Activated CD8-positive, alpha-beta memory T cell treated with anti-CD3 and anti-CD28 coated beads, Interleukin-2, amount 50 U/mL, for 4 hours (primary cell): ENCODE results near the gene DTD1.

ENCODE experiments used
- DNase-seq: peaks from one replicate; pipeline ENCODE4 v3.0.0-alpha.2; 2020

DTD1 gene

GRCh38 chr20:18666803-18667415, 79.1 kb downstream of the DTD1 start:
- no peak for DNase-seq

- no peak for DNase-seq
Measured at GRCh38 chr20:18669241-18670019, 81.6 kb downstream of the DTD1 start.

GRCh38 chr20:18671203-18671710, 83.4 kb downstream of the DTD1 start:
- DNase-seq: no peak

DNA sequence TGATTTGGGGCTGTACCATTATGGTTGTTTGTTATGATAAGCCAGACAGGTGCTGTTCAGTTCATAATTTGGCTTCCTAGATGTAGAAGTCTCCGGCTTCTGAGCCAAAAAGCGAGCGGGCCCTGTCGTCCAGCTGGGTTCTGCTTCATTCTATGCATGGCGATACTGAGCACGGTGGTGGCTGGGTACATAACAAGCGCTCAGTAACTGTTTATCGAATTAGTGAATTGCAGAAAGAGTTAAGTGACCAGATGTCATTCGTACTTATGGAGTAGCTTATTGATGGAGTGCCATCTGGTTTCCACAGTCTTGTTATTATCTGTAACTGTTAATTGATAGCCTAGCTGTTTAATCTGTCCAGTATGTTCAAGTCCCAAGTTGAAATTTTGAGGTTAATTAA, 85.0 kb downstream of the DTD1 start:
- DNase-seq: no peak

- DNase-seq: no peak
Measured at GRCh38 chr20:18676396-18676795, 88.5 kb downstream of the DTD1 start.

DNA sequence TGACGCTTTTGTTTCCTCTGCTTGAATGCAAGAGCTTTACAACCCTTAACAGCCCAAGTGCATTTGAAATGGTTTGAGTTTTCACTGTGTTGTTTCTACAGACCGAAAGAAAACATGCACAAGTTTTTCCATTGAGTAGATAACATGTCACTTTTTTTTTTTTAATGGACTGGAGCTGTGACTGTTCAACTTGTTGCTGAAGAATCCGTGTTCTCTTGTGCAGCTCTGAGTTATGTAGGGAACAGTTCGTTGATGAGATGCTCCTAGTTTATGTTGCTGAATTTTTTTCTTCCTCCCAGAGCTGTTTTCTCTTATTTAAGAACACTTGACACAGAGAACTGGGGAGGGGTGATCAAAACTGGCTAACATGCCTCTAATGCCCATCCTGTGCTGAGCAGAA, 89.3 kb downstream of the DTD1 start:
- DNase-seq: no peak

- DNase-seq: no peak
Measured at GRCh38 chr20:18678549-18679419, 90.9 kb downstream of the DTD1 start.

DNA sequence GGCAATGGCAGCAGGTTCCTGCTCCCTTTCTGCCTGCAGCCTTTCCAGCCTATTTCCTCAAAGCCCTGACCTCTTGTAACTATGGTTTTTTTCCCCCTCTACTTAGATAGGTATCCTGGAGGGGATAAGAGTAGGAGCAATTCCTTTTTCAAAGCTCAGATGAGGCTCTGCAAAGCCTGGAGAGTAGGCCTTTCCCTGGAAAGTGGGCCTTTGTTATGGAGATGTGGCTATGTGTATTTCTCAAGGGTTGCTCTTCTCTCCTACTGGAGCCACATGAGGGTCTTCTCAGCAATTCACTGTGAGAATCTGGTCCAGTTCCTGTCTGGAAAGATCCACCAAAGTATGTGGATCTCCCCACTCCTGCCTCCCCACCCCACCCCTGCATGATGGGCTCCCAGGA, 96.0 kb downstream of the DTD1 start:
- DNase-seq: no peak

DNA sequence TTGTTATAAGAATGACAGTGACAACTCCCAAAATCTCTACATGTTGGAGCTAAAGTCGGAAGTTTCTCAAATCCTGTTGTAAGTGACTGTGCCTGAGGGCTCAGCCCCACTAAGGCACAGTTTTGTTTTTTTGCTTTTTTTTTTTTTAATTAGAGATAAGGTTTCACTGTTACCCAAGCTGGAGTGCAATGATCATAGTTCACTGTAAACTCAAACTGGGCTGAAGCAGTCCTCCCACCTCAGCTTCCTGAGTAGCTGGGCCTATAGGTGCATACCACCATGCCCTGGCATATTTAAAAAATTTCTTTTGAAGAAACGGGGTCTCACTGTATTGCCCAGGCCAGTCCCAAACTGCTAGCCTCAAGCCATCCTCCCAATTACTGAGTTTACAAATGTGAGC, 96.9 kb downstream of the DTD1 start:
- no peak for DNase-seq

DNA sequence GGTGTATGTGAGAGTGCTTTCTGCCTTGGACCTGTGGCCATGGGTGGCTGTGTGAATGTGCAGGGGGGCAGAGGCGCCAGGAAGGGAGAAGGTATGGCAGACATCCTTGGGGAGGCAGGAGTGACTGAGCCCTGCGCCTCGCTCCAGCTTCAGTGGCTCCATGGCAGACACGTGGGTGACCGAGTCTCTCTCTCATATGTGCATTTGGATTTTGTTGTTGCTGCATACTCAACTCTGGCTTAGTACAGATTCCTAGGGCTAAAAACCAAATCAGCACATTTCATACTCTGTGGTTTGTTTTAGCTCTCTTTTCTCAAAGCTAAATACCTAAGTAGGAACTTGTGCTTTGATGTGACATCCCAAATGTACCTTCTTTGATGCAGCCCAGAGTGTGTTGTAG, 97.6 kb downstream of the DTD1 start:
- no peak for DNase-seq

DNA sequence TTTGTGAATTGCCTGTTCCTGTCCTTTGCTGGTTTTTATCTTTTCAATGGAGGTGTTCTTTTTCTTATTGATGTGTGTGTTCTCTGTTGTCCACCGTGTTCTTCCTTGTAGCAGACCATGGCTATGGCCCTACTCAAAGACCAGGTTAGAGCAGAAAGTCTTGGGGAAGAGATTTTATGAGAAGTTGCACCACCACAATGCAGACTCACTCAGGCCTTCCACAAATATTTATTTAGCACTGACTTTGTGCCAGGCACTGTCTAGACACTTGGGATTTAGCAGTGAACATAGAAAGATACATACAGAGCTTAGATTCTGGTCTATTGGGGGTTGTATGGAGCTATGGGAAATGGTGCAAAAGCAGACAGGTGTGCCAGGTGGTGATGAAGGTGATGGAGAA, 98.8 kb downstream of the DTD1 start:
- DNase-seq: no peak

DNA sequence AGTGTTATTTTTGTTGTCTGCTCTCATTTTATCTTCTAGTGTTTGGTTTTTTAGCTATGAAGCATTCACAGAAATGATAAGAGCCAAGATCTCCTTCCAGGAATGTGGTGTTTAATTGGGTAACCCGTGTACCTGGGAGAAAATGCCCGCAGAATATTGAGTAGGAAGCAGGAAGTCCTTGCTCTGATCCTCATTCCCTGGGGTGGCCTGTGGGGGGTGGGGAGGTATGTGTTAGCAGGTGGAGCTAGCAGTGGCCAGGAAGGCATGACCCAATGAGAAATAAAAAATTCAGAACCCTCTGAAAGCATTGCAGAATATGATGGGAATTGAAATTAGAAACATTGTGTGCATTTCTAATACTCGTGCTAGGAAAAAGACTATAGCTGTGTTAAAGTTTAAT, 100.8 kb downstream of the DTD1 start:
- no peak for DNase-seq

DNA sequence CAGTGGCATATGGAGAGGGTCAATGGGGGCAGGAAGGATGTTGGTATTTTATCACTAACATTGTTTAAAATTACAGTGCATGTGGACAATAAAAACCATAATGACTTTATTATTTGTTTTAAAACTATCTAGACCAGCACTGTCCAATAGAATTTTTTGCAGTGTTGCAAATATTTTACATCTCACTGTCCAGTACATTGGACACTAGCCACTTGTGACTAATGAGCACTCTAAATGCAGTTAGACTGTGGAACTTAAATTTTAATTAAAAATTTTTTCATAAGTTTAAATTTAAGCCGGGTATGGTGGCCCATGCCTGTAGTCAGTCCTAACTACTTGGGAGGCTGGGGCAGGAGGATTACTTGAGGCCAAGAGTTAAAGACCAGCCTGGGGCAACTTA, 101.7 kb downstream of the DTD1 start:
- no peak for DNase-seq

GRCh38 chr20:18692447-18692846, 104.6 kb downstream of the DTD1 start:
- DNase-seq: no peak

GRCh38 chr20:18694071-18694470, 106.2 kb downstream of the DTD1 start:
- no peak for DNase-seq

GRCh38 chr20:18695175-18695574, 107.3 kb downstream of the DTD1 start:
- no peak for DNase-seq

- DNase-seq: no peak
Measured at GRCh38 chr20:18698735-18699380, 111.0 kb downstream of the DTD1 start.

GRCh38 chr20:18701969-18702368, 114.1 kb downstream of the DTD1 start:
- no peak for DNase-seq

GRCh38 chr20:18702736-18703135, 114.9 kb downstream of the DTD1 start:
- DNase-seq: no peak

- DNase-seq: no peak
Measured at GRCh38 chr20:18705490-18705889, 117.6 kb downstream of the DTD1 start.

DNA sequence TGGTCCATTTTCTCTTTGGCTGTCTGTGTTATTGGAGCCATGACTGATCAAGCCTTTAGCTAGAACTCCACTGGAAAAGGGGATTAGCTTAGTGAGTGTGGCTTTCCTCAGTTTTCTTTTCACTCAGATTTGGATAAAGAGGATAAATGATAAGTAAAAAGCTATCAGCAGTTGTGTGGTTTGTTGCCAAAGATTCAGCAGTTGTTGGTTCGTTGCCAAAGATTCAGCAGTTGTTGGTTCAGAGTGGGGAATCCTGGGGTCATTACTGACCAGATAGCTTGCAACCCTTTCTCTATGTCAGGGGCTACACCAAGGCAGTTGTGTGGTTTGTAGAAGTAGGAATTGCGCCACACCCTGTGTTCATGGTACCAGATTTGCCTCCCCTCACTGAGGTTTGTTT, 118.1 kb downstream of the DTD1 start:
- DNase-seq: no peak

GRCh38 chr20:18712131-18712530, 124.3 kb downstream of the DTD1 start:
- no peak for DNase-seq

GRCh38 chr20:18712882-18713281, 125.0 kb downstream of the DTD1 start:
- DNase-seq: no peak
